Kidney (tissue), 14 donors: ENCODE measurements around the gene CAPN7. TPM values are rescaled to one million over a fixed set of nuclear protein-coding genes. Genes with fewer than 3 reads are reported as not detected.

Experiments used
- DNase-seq, 5 donors: peaks; one replicate each; pipeline ENCODE4 v3.0.0-alpha.2; 2013 to 2020
- FAIRE-seq: peaks from 2 replicates; lab custom pipeline; 2012; peaks lifted over from hg19 to GRCh38; lab: Jason Lieb, UNC
- H3K27ac ChIP-seq, 2 donors: one replicate each; pipeline ENCODE4 v1.7.0; 2013; ENCODE audit warnings: low read depth in 2 of 2, low read length in 2 of 2, inconsistent platforms in 1 of 2
- H3K27me3 ChIP-seq: one replicate; pipeline ENCODE4 v1.7.1; 2013; ENCODE audit warnings: low read length, inconsistent platforms; ENCODE audit not compliant: control insufficient read depth, insufficient read depth
- H3K36me3 ChIP-seq, 3 donors: one replicate each; pipeline versions ENCODE4 v1.7.0 to v1.7.1; 2013; ENCODE audit warnings: low read length in 3 of 3, control low read depth in 1 of 3, inconsistent platforms in 1 of 3; ENCODE audit not compliant: insufficient read depth in 3 of 3, control insufficient read depth in 2 of 3
- H3K4me1 ChIP-seq, 3 donors: one replicate each; pipeline versions ENCODE4 v1.7.0 to v1.7.1; 2013; ENCODE audit warnings: low read length in 3 of 3, inconsistent platforms in 1 of 3, low read depth in 1 of 3; ENCODE audit not compliant: control insufficient read depth in 2 of 3, insufficient read depth in 2 of 3
- H3K4me3 ChIP-seq, 3 donors: one replicate each; pipeline versions ENCODE4 v1.7.0 to v1.8.1; 2013; ENCODE audit warnings: low read length in 3 of 3, control low read depth in 1 of 3, inconsistent platforms in 1 of 3
- H3K9ac ChIP-seq, 3 donors: one replicate each; pipeline versions ENCODE4 v1.7.0 to v1.7.1; 2013; ENCODE audit warnings: low read length in 3 of 3, control low read depth in 1 of 3, inconsistent platforms in 1 of 3
- H3K9me3 ChIP-seq, 3 donors: one replicate each; pipeline versions ENCODE4 v1.7.0 to v1.7.1; 2013; ENCODE audit warnings: low read length in 3 of 3, control low read depth in 1 of 3, inconsistent platforms in 1 of 3; ENCODE audit not compliant: control insufficient read depth in 2 of 3, insufficient read depth in 1 of 3
- CTCF ChIP-seq: IDR thresholded peaks from 3 replicates; pipeline ENCODE4 v1.5.1; 2012; ENCODE audit warnings: mild to moderate bottlenecking, moderate library complexity, borderline replicate concordance; ENCODE audit not compliant: insufficient read depth; ENCODE audit errors: extremely low read depth
- intact Hi-C: fragments of 100-400 bp; cut with DNase I; formaldehyde crosslinking; loops from one replicate; pipeline ENCODE4 v1.11.1; 2022
- polyA plus RNA-seq: library from polyadenylated mRNA; stranded (reverse); fragments of 350-450 nt; fragmentation: Illumina TruSeq; extraction: RNeasy Lipid Tissue Mini Kit (QIAGEN cat#74804); gene quantifications from one replicate; pipeline ENCODE4 v1.2.3, GENCODE V29; 2014; ENCODE audit warnings: low read depth, low replicate concordance; ENCODE audit not compliant: insufficient read depth
- total RNA-seq: library from RNA; stranded (reverse); fragmentation: NEBNext Ultra II Directional; extraction: Animal tissue kit (Norgen Biotek cat#: 25700); gene quantifications from one replicate; pipeline ENCODE4 v1.2.1, GENCODE V29; 2021
- donor health status: control.
- donor health status: control.
- donor health status: control.
- donor health status: control.
- donor health status: control.
- donor health status: DM: yes; HTN: yes; CAD: no.
- donor health status: Normal renal cell carcinoma (clear cell type).

The CAPN7 gene
- total and polyA plus RNA-seq, 2 donors from 2014 or later, result 14.9 to 40.7 TPM

- peak overlapping the region in 2 of 3 donors; percentile 89 to 95 for H3K4me3 ChIP-seq
- peak overlapping the region; percentile 7 to 98 (median 29) for H3K9ac ChIP-seq
- H3K36me3 ChIP-seq, result peaks cover 4 to 13% (median 4%) of the 10 kb centered on the region in 3 donors
- no peaks in the 10 kb centered on the region for H3K9me3 ChIP-seq
- intact Hi-C loops, result no loop called here
- DNase-seq, result no peak
- H3K4me1 ChIP-seq, result peaks cover 0 to 5% (median 2%) of the 10 kb centered on the region in 3 donors
- H3K27ac ChIP-seq, result no peak overlapping the region
- no peak for FAIRE-seq
- H3K27me3 ChIP-seq, result no peaks in the 10 kb centered on the region
- TF ChIP-seq CTCF, result no peak
These were observed 1.9 kb downstream of the CAPN7 start for GRCh38 chr3:15207836-15208504.

- no peak for TF ChIP-seq CTCF
- Histone ChIP-seq H3K4me1 (peaks cover 0 to 5% (median 0%) of the 10 kb centered on the region in 3 donors), H3K27ac (no peak overlapping the region), H3K9ac (no peak overlapping the region), H3K4me3 (no peak overlapping the region), H3K9me3 (no peaks in the 10 kb centered on the region), H3K27me3 (no peaks in the 10 kb centered on the region), H3K36me3 (peaks cover 4 to 18% (median 7%) of the 10 kb centered on the region in 3 donors)
- no peak for FAIRE-seq
- intact Hi-C loops, result no loop called here
- no peak for DNase-seq
These were observed 5.9 kb downstream of the CAPN7 start for GRCh38 chr3:15211937-15212336.

GRCh38 chr3:15214758-15215157 lies 8.7 kb downstream of the CAPN7 start:
- FAIRE-seq (no peak), DNase-seq (no peak)
- Histone ChIP-seq H3K4me3 (no peak overlapping the region), H3K27ac (no peak overlapping the region), H3K9ac (no peak overlapping the region), H3K27me3 (no peaks in the 10 kb centered on the region), H3K9me3 (no peaks in the 10 kb centered on the region), H3K36me3 (peaks cover 4 to 42% (median 23%) of the 10 kb centered on the region in 3 donors), H3K4me1 (no peaks in the 10 kb centered on the region)
- no peak for TF ChIP-seq CTCF
- intact Hi-C loops, result no loop called here
